Activated CD8-positive, alpha-beta memory T cell treated with anti-CD3 and anti-CD28 coated beads, Interleukin-2, amount 50 U/mL, for 48 hours (primary cell): ENCODE data around the gene UBXN6.

Experiments
- DNase-seq: peaks from one replicate; pipeline ENCODE4 v3.0.0-alpha.2; 2020

Gene UBXN6

DNA sequence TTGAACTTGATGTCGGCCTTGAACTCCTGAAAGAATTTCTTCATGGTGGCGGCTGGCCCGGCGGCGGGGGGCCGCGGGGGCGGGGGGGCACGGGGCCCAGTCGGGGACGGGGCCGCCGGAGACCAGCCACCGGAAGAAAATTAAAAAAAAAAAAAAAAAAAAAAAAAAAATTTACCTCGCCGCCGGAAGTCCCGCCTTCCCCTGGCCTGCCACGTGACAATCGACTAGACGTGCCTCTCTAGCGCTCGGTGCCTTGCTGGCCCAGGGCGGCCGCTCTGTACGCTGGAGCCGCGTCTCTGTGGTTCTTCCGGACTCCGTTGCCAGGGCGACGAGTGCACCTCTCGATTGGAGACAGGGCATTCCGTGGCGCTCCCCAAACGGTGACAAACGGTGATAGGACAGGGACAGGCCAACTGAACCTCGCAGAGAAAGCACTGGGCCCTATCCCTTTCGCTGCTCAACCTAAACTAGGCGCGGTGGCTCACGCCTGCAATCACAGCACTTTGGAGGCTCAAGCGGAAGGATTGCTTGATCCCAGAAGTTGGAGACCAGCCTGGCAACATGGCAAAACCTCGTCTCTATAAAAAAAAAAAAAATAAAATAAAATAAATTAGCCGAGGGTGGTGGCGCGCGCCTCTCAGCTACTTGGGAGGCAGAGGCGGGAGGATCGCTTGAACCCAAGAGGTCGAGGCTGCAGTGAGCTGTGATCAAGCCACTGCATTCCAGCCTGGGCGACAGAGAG is at the start of gene UBXN6:
UBXN6 (minus strand) TSS at position 141 of the 742 bp plus-strand sequence; CDS start at position 44, 97 bp downstream.
- DNase-seq: peak; percentile 98

GRCh38 chr19:4507150-4507452 is 49.5 kb upstream of the UBXN6 start:
- no peak for DNase-seq

DNA sequence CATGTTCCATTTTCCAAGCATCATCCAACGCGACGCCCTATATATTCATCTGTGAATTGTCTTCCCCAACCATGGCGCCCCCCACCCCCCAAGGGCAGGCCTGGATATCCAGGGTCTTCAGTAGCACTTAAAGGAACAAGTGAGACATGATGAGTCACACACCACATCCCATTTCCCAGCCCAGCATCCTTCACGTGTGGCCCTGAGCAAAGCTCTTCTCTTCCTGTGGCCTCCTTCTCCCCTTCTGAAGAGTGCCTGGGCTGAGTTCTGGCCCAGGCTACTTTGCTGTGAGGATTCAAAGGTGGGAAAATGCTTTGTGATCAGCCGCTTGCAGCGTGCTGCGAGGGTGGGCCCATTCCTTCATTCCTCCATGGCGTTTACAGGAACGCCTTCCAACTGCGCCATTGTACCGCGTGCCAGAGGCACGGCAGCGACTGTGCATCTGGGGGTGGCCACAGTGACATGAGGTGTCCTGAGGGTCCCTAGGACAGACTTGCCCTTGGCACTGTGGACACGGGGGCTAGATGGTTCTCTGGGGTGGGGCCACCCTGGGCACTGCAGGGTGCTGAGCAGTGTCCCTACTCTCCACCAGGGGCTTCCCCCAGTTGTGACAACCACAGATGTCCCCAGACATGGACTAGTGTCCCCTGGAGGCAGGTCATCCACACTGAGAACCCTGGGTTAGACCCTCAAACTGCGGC is 49.0 kb upstream of the UBXN6 start:
- DNase-seq: no peak

DNA sequence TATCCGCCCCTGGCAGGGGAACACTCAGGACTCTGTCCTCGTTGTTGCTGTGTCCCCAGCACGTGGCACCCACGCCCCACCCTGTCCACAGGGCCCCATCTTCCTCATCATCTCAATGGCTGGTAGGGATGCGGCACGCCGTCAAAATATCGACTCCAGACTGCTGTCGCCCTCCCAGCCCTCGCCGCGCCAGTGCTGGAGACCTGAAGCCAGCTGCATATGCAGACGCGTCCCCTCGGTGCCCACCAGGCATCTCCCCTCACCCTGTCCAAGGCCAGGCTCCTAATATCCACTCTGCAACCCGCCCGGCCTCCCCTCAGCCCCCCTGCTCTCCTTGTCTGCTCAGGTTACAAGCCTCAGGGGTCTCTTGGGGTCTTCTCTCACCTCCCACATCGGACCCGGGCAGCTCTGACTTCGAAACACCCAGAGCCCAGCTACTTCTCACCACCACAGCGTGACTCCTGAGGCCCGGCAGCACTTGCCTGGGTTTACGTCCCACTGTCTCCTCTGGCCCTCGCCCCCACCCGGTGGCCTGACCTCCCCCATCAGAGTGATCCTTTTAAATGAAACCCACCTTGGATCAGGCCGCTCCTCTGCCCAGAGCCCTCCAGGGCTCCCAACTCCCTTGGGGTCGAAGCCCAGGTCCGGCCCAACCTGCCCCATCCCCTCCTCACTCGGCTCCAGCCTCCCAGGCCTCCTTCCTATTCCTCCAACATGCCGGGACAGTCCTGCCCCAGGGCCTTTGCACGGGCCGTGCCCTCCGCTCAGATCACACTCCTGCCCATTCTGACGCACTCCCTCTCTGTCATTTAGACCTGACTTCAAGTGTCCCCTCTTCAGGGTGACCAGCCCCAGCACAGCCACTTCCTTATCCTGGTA is 48.2 kb upstream of the UBXN6 start:
- no peak for DNase-seq

DNA sequence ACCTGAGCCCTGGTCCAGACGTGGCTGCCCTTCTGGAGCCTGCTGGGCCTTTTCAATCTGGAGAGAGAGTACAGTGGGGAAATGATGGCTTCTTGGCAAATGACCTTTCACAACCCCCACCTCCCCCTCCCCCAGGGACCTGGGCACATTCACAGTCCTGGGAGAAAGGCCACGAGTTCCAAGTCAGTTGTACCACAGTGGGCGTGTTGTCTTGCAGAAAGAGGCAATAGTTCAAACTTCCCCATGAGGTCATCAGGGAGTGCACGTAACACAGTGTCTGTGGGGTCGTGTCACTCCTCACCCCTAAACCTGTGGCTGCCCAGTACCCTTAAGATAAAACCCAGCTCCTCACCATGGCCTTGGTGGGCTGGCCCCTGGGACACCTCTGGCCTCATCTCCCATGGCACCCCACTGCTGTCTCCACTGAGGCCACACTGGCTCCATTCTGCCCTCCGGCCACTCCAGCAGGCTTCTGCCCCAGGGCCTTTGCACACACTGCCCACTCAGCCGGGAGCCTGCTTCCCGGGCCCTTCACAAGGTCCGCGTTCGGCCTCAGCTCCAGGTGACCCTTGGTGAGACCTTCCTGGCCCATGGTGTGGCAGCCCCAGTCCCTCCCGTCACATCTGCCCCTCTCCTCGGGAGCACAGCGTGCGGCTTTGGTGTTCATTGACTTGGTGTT is 47.4 kb upstream of the UBXN6 start:
- DNase-seq: no peak

DNA sequence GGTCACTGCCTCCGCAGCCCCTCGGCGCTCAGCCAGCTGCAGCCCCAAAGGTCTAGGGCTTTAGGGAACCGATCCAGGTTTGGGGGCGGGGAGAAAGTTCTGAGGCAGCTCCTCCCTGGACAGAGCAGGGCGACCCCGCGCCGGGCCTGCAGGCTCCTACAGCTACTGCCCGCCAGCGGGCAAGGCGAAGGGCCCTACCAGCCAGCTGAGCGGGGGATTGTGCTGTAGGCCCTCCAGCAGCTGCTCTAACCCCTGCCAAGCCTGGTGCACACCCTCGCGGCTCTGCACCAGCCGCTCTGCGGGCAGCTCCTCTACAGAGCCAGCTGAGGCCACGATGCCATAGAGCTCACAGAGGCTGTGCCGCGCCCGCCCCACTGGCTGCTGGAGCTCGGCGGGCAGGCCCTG is 46.7 kb upstream of the UBXN6 start:
- no peak for DNase-seq

- DNase-seq: no peak
These were observed 46.2 kb upstream of the UBXN6 start for GRCh38 chr19:4503825-4504170.

GRCh38 chr19:4503132-4503824 is 45.7 kb upstream of the UBXN6 start:
- no peak for DNase-seq

GRCh38 chr19:4502282-4503131 is 44.9 kb upstream of the UBXN6 start:
- DNase-seq: no peak

- DNase-seq: no peak
These were observed 44.1 kb upstream of the UBXN6 start for GRCh38 chr19:4501691-4502090.

DNA sequence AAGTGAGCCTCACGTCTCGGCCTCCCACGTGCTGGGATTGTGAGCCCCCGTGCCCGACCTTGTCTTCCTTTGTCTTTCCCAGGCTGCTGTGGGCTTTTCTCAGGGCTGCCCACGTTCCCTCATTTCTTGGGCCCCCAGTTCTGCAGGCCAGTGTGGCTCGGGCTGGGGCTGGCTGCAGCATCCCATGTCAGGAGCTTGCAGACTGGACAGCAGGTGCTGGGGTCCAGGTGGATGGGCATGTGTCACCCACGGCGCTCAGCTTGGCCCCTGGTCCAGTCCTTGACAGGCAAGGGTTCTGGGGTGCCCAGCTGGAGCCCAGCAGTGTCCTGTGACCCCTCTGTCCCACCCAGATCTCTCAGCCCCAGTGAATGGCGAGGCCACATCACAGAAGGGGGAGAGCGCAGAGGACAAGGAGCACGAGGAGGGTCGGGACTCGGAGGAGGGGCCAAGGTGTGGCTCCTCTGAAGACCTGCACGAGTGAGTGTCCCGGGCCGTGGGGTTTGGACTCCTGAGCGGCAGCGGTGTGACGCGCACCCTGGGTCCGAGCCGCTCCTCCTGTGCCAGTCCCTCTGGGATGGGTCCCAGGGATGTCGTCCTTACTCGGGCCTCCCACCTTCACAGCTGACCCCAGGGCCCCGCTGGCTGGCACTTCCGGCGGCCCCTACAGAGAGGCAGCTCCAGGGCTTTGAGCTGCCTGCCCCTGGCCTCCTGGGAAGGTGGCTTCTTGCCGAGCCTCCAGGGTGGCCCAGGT is 43.4 kb upstream of the UBXN6 start:
- no peak for DNase-seq

- DNase-seq: no peak
These were observed 42.3 kb upstream of the UBXN6 start for GRCh38 chr19:4499855-4500254.

DNA sequence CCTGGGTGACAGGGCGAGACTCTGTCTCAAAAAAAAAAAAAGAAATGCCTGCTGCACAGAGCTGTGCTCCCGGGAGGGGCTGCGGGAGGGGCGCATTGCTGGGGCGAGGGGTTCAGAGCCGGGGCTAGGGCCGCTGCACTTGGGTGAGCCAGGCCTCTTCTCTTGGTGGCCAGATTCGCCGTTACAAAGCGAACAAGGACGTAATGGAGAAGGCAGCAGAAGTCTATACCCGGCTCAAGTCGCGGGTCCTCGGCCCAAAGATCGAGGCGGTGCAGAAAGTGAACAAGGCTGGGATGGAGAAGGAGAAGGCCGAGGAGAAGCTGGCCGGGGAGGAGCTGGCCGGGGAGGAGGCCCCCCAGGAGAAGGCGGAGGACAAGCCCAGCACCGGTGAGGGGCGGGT is 41.7 kb upstream of the UBXN6 start:
- DNase-seq: no peak

DNA sequence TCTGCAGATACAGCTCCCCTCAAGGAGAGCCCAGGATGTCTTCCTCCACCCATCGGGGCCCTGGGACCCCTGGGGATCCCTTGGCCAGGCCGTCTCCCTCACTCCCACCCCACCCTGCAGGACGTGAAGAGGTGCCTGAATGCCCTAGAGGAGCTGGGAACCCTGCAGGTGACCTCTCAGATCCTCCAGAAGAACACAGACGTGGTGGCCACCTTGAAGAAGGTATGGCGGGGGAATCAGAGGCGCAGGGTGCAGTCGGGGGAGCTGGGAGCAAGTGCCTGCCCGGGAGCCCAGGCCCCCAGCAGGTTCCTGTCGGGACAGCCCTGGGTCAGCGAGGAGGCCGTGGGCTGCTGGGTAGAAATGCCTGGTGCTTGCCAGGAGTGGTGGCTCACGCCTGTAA is 41.1 kb upstream of the UBXN6 start:
- no peak for DNase-seq

- no peak for DNase-seq
These were observed 40.3 kb upstream of the UBXN6 start for GRCh38 chr19:4497770-4498389.

- no peak for DNase-seq
These were observed 38.7 kb upstream of the UBXN6 start for GRCh38 chr19:4496304-4496703.

- DNase-seq: no peak
These were observed 37.9 kb upstream of the UBXN6 start for GRCh38 chr19:4495471-4495870.

GRCh38 chr19:4494691-4495064 is 37.1 kb upstream of the UBXN6 start:
- DNase-seq: no peak

GRCh38 chr19:4493929-4494690 is 36.5 kb upstream of the UBXN6 start:
- no peak for DNase-seq
